Neural cell (in vitro differentiated cells): ENCODE results near the gene ABCC5.

Experiments used
- CTCF ChIP-seq: fragments of 450-650 bp; IDR thresholded peaks from 2 replicates; pipeline ENCODE4 v1.5.1; 2014; ENCODE audit warnings: antibody characterized with exemption, mild to moderate bottlenecking, moderate library complexity; ENCODE audit not compliant: poor library complexity, severe bottlenecking
- EZH2 ChIP-seq: fragments of 200-600, 300-800 bp; shearing (Covaris generic), sonication (generic); IDR thresholded peaks from 2 replicates; pipeline ENCODE4 v1.6.1; 2014; ENCODE audit warnings: antibody characterized with exemption, low read length, borderline replicate concordance, mild to moderate bottlenecking; ENCODE audit not compliant: insufficient read depth, poor library complexity, severe bottlenecking
- POLR2AphosphoS5 ChIP-seq: IDR thresholded peaks from 2 replicates; pipeline ENCODE4 v1.6.1; 2012
- REST ChIP-seq: IDR thresholded peaks from 2 replicates; pipeline ENCODE4 v1.6.1; 2012; ENCODE audit warnings: borderline replicate concordance

- no peak for TF ChIP-seq CTCF
- TF ChIP-seq POLR2AphosphoS5 = no peak
- no peak for TF ChIP-seq REST
- no peak for TF ChIP-seq EZH2
Measured at GRCh38 chr3:183897606-183898005, 120.1 kb downstream of the ABCC5 start.
